ENCODE measurements around the gene PRKCD. TPM values are rescaled to one million over a fixed set of nuclear protein-coding genes. Genes with fewer than 3 reads are reported as not detected.

The PRKCD gene
- total RNA-seq, 1 experiment from 2014 or later: 30.9 TPM

- Mint-ChIP-seq H3K27me3 (ENCODE audit: insufficient read depth, unreplicated experiment) (no peaks in the 10 kb centered on the region), H3K4me3 (ENCODE audit: unreplicated experiment) (no peak overlapping the region), H3K9me3 (ENCODE audit: unreplicated experiment) (no peaks in the 10 kb centered on the region), H3K36me3 (ENCODE audit: insufficient read depth, unreplicated experiment) (peaks cover 21% of the 10 kb centered on the region), H3K27ac (ENCODE audit: unreplicated experiment) (no peak overlapping the region), H3K4me1 (ENCODE audit: low read depth, unreplicated experiment) (no peaks in the 10 kb centered on the region)
- DNase-seq: no peak
- no peaks in the 10 kb centered on the region for H3K9me3 ChIP-seq
- BruUV-seq (replicated peaks): no TSS peak
- ChIA-PET CTCF (interaction anchor here (0.6 to 0.8 kb wide), 2 partner anchors 50 to 73 kb away, joined by 3 to 4 read pairs; no protein-coding TSS in a partner anchor), POLR2A (no interaction called here)
- H3K27me3 ChIP-seq (replicated peaks; ENCODE audit: control insufficient read depth, insufficient read depth, low read length): no peaks in the 10 kb centered on the region
- TF ChIP-seq CTCF (IDR thresholded peaks at IDR 0.05; ENCODE audit: insufficient read depth in 1 of 2, low read depth in 1 of 2, low read length in 1 of 2, severe bottlenecking in 1 of 2, unreplicated experiment in 1 of 2): no peak
- no peaks in the 10 kb centered on the region for H3K4me1 ChIP-seq
- intact Hi-C loops (cut with micrococcal nuclease; ENCODE audit: unreplicated experiment): no loop called here
- peaks cover 4% of the 10 kb centered on the region for H3K36me3 ChIP-seq (ENCODE audit: control insufficient read depth, insufficient read depth, low read length)
- H3K4me3 ChIP-seq (ENCODE audit: low read depth, low read length): no peak overlapping the region
Observed at GRCh38 chr3:53187430-53187829, 26.4 kb downstream of the PRKCD start.

- ChIA-PET CTCF (interaction anchor here (0.6 to 1.4 kb wide), 3 partner anchors 27 to 74 kb away, joined by 3 to 4 read pairs (median 3); partner anchors contain the start of gene PRKCD), POLR2A (no interaction called here)
- no peaks in the 10 kb centered on the region for H3K4me1 Mint-ChIP-seq (ENCODE audit: low read depth, unreplicated experiment)
- H3K4me3 ChIP-seq (ENCODE audit: low read depth, low read length): no peak overlapping the region
- intact Hi-C loops (cut with micrococcal nuclease; ENCODE audit: unreplicated experiment): no loop called here
- no peaks in the 10 kb centered on the region for H3K9me3 Mint-ChIP-seq (ENCODE audit: unreplicated experiment)
- peaks cover 21% of the 10 kb centered on the region for H3K36me3 Mint-ChIP-seq (ENCODE audit: insufficient read depth, unreplicated experiment)
- no peak for DNase-seq
- H3K27me3 Mint-ChIP-seq (ENCODE audit: insufficient read depth, unreplicated experiment): no peaks in the 10 kb centered on the region
- no peaks in the 10 kb centered on the region for H3K27me3 ChIP-seq (replicated peaks; ENCODE audit: control insufficient read depth, insufficient read depth, low read length)
- peaks cover 4% of the 10 kb centered on the region for H3K36me3 ChIP-seq (ENCODE audit: control insufficient read depth, insufficient read depth, low read length)
- TF ChIP-seq CTCF (IDR thresholded peaks at IDR 0.05; ENCODE audit: insufficient read depth in 1 of 2, low read depth in 1 of 2, low read length in 1 of 2, severe bottlenecking in 1 of 2, unreplicated experiment in 1 of 2): no peak
- H3K4me1 ChIP-seq: no peaks in the 10 kb centered on the region
- H3K4me3 Mint-ChIP-seq (ENCODE audit: unreplicated experiment): no peak overlapping the region
- no peak overlapping the region for H3K27ac Mint-ChIP-seq (ENCODE audit: unreplicated experiment)
- no peaks in the 10 kb centered on the region for H3K9me3 ChIP-seq
- no TSS peak for BruUV-seq (replicated peaks)
Observed at GRCh38 chr3:53188136-53188685, 27.2 kb downstream of the PRKCD start.

- H3K36me3 ChIP-seq (ENCODE audit: control insufficient read depth, insufficient read depth, low read length): peaks cover 4% of the 10 kb centered on the region
- DNase-seq: no peak
- BruUV-seq (replicated peaks): no TSS peak
Observed at GRCh38 chr3:53188720-53189119, 27.7 kb downstream of the PRKCD start.

More at GRCh38 chr3:53188720-53189119, 27.7 kb downstream of the PRKCD start:
- Histone ChIP-seq H3K27me3 (replicated peaks; ENCODE audit: control insufficient read depth, insufficient read depth, low read length) (no peaks in the 10 kb centered on the region), H3K9me3 (no peaks in the 10 kb centered on the region), H3K4me1 (no peaks in the 10 kb centered on the region), H3K4me3 (ENCODE audit: low read depth, low read length) (no peak overlapping the region)
- CTCF ChIA-PET: interaction anchor here (1.4 kb wide), 1 partner anchor 28 kb away, joined by 3 read pairs; the partner anchor contains the start of gene PRKCD
- H3K27ac Mint-ChIP-seq (ENCODE audit: unreplicated experiment): no peak overlapping the region
- no peaks in the 10 kb centered on the region for H3K4me1 Mint-ChIP-seq (ENCODE audit: low read depth, unreplicated experiment)
- TF ChIP-seq CTCF (IDR thresholded peaks at IDR 0.05; ENCODE audit: insufficient read depth in 1 of 2, low read depth in 1 of 2, low read length in 1 of 2, severe bottlenecking in 1 of 2, unreplicated experiment in 1 of 2): no peak
- H3K9me3 Mint-ChIP-seq (ENCODE audit: unreplicated experiment): no peaks in the 10 kb centered on the region
- POLR2A ChIA-PET: no interaction called here
- peaks cover 21% of the 10 kb centered on the region for H3K36me3 Mint-ChIP-seq (ENCODE audit: insufficient read depth, unreplicated experiment)
- no peak overlapping the region for H3K4me3 Mint-ChIP-seq (ENCODE audit: unreplicated experiment)
- no peaks in the 10 kb centered on the region for H3K27me3 Mint-ChIP-seq (ENCODE audit: insufficient read depth, unreplicated experiment)
- intact Hi-C loops (cut with micrococcal nuclease; ENCODE audit: unreplicated experiment): no loop called here

All from Caco-2 (cell line).